Esophagus squamous epithelium (tissue), 5 donors: ENCODE data around the gene CDH13. TPM values are rescaled to one million over a fixed set of nuclear protein-coding genes. Genes with fewer than 3 reads are reported as not detected.

Source experiments
- DNase-seq: peaks from one replicate; lab custom pipeline; 2025; lab: John Stamatoyannopoulos, UW
- H3K27ac ChIP-seq, 4 donors: fragments of 200-600 bp; sonication (generic); one replicate each; pipeline ENCODE4 v1.5.1; 2016 to 2019; ENCODE audit warnings: mild to moderate bottlenecking in 1 of 4
- H3K27me3 ChIP-seq, 4 donors: fragments of 200-600 bp; sonication (generic); 1 replicate in 3 of 4; 2 replicates in 1 of 4; pipeline versions ENCODE4 v1.5.1 to v1.6.0; 2017 to 2021; ENCODE audit warnings: antibody characterized with exemption in 1 of 4
- H3K36me3 ChIP-seq, 3 donors: fragments of 200-600 bp; sonication (generic); one replicate each; pipeline ENCODE4 v1.5.1; 2016 to 2019
- H3K4me1 ChIP-seq, 3 donors: fragments of 200-600 bp; sonication (generic); one replicate each; pipeline ENCODE4 v1.5.1; 2017 to 2019
- H3K4me3 ChIP-seq, 4 donors: fragments of 200-600 bp; sonication (generic); 1 replicate in 3 of 4; 2 replicates in 1 of 4; pipeline ENCODE4 v1.5.1; 2016 to 2019; ENCODE audit warnings: mild to moderate bottlenecking in 2 of 4, moderate library complexity in 1 of 4
- H3K9me3 ChIP-seq, 3 donors: fragments of 200-600 bp; sonication (generic); one replicate each; pipeline ENCODE4 v1.5.1; 2016 to 2019
- CTCF ChIP-seq, 6 experiments: fragments of 450-650 bp in 4 of 6; fragments of 200-600 bp in 2 of 6; sonication (generic) in 2 of 6; IDR thresholded peaks; one replicate each; pipeline ENCODE4 v1.5.1; 2016 to 2019; ENCODE audit warnings: antibody characterized with exemption in 6 of 6, mild to moderate bottlenecking in 4 of 6, moderate library complexity in 4 of 6
- POLR2A ChIP-seq, 4 donors: fragments of 450-650 bp; IDR thresholded peaks; one replicate each; pipeline ENCODE4 v1.6.1; 2017; ENCODE audit warnings: antibody characterized with exemption in 4 of 4, mild to moderate bottlenecking in 4 of 4, moderate library complexity in 3 of 4
- WGBS, 2 donors: methylation state at CpG; one replicate each; pipeline ENCODE4 v1.1.5; 2018; 5-methylcytosine and 5-hydroxymethylcytosine counted together
- intact Hi-C: fragments of 100-400 bp; cut with DNase I; formaldehyde crosslinking; loops from one replicate; pipeline ENCODE4 v1.15.0; 2022
- total RNA-seq, 4 donors: library from RNA; depleted of rRNA; stranded (reverse); fragments of >200 nt; gene quantifications; one replicate each; pipeline ENCODE4 v1.1.0, GENCODE V29; 2016
- donor health status: DM: yes; HTN: yes; CAD: no.

CDH13 gene
- total RNA-seq, 4 donors from 2014 or later: 6.9 to 31.9 (median 21.1) TPM

DNA sequence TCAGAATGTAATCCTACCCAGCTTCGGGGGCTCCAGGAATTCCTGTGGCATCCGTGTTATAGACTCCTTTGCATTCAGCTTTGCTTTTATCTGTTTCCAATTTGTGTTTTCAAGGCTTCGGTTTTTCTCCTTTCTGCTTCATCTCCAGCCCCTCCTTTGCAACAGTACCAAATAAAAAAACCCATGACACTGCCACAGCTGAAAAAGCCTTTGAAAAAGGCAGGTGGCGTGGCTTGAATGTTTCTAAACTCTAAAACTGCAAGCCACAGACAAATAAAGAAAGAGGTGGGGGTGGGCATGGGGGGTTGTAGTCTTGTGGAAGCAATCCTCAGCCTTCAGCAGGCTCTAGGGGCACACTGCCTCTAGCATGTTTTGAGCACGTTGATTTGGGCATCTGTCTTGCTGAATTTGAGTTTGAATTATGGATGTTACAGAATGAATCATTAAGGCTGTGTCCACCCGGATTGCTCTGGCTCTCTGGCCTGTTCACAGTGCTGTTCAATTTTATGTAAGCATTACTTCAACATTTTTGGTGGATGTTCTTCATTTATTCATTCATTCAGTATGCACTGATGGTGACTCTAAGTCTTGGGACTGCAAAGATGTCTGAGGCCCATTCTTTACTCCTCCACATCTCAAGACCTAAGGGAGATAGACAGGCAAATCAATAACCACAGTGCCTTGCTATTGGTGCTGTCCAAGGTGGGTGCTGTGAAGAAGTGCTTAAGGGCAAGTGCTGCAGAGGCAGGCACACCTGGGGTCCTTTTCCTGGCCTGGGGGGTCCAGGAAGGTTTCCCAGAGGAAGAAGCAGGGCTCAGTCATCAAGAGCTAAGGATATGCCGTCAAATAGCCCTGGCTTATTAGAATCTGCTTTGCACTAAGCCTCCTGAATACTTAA lies 77.4 kb downstream of the CDH13 start:
- no peak overlapping the region for H3K27ac ChIP-seq
- TF ChIP-seq CTCF (IDR thresholded peaks at IDR 0.05): no peak
- H3K4me3 ChIP-seq: no peak overlapping the region
- H3K4me1 ChIP-seq: peaks cover 1 to 15% (median 7%) of the 10 kb centered on the region in 3 donors
- no peaks in the 10 kb centered on the region for H3K9me3 ChIP-seq
- no peak for DNase-seq
- no peaks in the 10 kb centered on the region for H3K27me3 ChIP-seq
- intact Hi-C loops: no loop called here
- 67 to 71% methylated on average over 7 of the region's 7 CpGs for WGBS, 2 donors
- no peaks in the 10 kb centered on the region for H3K36me3 ChIP-seq

GRCh38 chr16:82709987-82710386 lies 83.2 kb downstream of the CDH13 start:
- H3K36me3 ChIP-seq: no peaks in the 10 kb centered on the region
- 96% methylated on average over 3 of the region's 3 CpGs for WGBS, 2 donors
- intact Hi-C loops: no loop called here
- no peak for DNase-seq
- no peak overlapping the region for H3K4me3 ChIP-seq
- no peaks in the 10 kb centered on the region for H3K4me1 ChIP-seq
- TF ChIP-seq POLR2A (IDR thresholded peaks at IDR 0.05): no peak
- TF ChIP-seq CTCF (IDR thresholded peaks at IDR 0.05): no peak
- H3K27ac ChIP-seq: no peak overlapping the region
- H3K9me3 ChIP-seq: no peaks in the 10 kb centered on the region
- H3K27me3 ChIP-seq: no peaks in the 10 kb centered on the region

DNA sequence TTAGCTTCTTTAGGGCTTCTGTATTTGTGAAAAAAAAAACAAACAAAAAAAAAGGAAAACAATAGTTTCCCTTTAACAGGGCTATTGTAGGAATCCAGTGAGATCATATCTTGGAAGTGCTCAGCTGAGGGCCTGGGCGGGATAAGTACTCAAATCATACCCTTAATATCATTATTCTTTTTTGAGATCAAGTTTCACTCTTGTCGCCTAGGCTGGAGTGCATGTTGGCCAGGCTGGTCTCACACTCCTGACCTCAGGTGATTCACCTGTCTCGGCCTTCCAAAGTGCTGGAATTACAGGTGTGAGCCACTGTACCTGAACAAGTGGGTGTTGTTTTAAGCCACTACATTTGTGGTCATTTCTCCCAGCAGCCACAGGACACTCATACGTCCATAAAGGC lies 87.0 kb downstream of the CDH13 start:
- Histone ChIP-seq H3K9me3 (no peaks in the 10 kb centered on the region), H3K4me1 (peaks cover 0 to 14% (median 0%) of the 10 kb centered on the region in 3 donors), H3K36me3 (no peaks in the 10 kb centered on the region), H3K27ac (no peak overlapping the region), H3K4me3 (no peak overlapping the region), H3K27me3 (no peaks in the 10 kb centered on the region)
- intact Hi-C loops: no loop called here
- 82 to 90% methylated on average over 4 of the region's 4 CpGs for WGBS, 2 donors
- no peak for DNase-seq
- no peak for TF ChIP-seq POLR2A (IDR thresholded peaks at IDR 0.05)
- no peak for TF ChIP-seq CTCF (IDR thresholded peaks at IDR 0.05)

DNA sequence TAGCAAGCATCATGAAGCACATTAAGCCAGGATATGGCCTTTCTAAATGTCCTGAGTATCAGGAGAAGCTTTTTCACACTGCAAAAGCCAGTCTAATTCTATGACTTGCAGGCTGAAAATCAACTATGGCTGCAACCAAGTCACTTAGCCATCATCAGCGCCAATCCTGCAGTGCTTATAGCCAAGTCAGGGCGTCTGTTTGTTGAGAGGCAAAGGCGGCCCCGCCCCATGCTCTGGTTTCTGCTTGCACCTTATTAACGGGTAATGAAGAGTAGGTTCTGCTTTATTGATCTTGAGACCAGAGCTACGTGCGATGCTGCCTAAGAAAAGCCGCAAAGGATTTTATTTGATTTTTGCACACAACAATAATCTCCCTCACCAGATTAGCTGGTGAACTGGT lies 88.4 kb downstream of the CDH13 start:
- no peak for DNase-seq
- 85 to 90% methylated on average over 8 of the region's 8 CpGs for WGBS, 2 donors
- intact Hi-C loops: no loop called here

More for the DNA sequence above, 88.4 kb downstream of the CDH13 start:
- Histone ChIP-seq H3K27ac (no peak overlapping the region), H3K36me3 (no peaks in the 10 kb centered on the region), H3K9me3 (no peaks in the 10 kb centered on the region), H3K4me3 (no peak overlapping the region), H3K4me1 (peaks cover 0 to 14% (median 0%) of the 10 kb centered on the region in 3 donors), H3K27me3 (no peaks in the 10 kb centered on the region)
- TF ChIP-seq POLR2A (IDR thresholded peaks at IDR 0.05): no peak
- no peak for TF ChIP-seq CTCF (IDR thresholded peaks at IDR 0.05)
